Right lobe of liver (tissue), 6 donors: ENCODE measurements around the gene C19orf47. TPM values are rescaled to one million over a fixed set of nuclear protein-coding genes. Genes with fewer than 3 reads are reported as not detected.

Source experiments
- ATAC-seq, 4 donors: fragments of 200-7000 bp; cut with Tn5 transposase; one replicate each; pipeline ENCODE4 v1.9.1; 2020; ENCODE audit warnings: mild to moderate bottlenecking in 4 of 4, moderate library complexity in 4 of 4
- DNase-seq, 3 donors: peaks; one replicate each; pipeline ENCODE4 v3.0.0-alpha.2; 2020
- H3K27ac ChIP-seq, 3 donors: fragments of 200-600 bp; one replicate each; pipeline ENCODE4 v1.8.0; 2022
- H3K27me3 ChIP-seq, 2 donors: fragments of 200-600 bp; one replicate each; pipeline ENCODE4 v1.8.0; 2022
- H3K36me3 ChIP-seq, 4 donors: fragments of 200-600 bp; sonication (generic) in 1 of 4; one replicate each; pipeline versions ENCODE4 v1.5.1 to v1.8.0; 2017 to 2022; ENCODE audit warnings: control low read depth in 1 of 4
- H3K4me1 ChIP-seq, 4 donors: fragments of 200-600 bp; sonication (generic) in 1 of 4; one replicate each; pipeline versions ENCODE4 v1.5.1 to v1.8.0; 2017 to 2022; ENCODE audit warnings: control low read depth in 1 of 4
- H3K4me3 ChIP-seq, 3 donors: fragments of 200-600 bp; one replicate each; pipeline ENCODE4 v1.8.0; 2022
- H3K9me3 ChIP-seq, 4 donors: fragments of 200-600 bp; sonication (generic) in 1 of 4; one replicate each; pipeline versions ENCODE4 v1.5.1 to v1.8.0; 2017 to 2022; ENCODE audit warnings: control low read depth in 1 of 4
- POLR2A ChIP-seq: fragments of 450-650 bp; IDR thresholded peaks from one replicate; pipeline ENCODE4 v1.6.1; 2017; ENCODE audit warnings: antibody characterized with exemption, mild to moderate bottlenecking
- WGBS: methylation state at CpG from one replicate; pipeline ENCODE4 v1.1.6; 2018; ENCODE audit warnings: low coverage, low lambda C conversion rate; ENCODE audit not compliant: insufficient coverage; ENCODE audit errors: missing lambda C conversion rate; 5-methylcytosine and 5-hydroxymethylcytosine counted together
- intact Hi-C, 2 donors: fragments of 100-400 bp; cut with DNase I; formaldehyde crosslinking; loops; one replicate each; pipeline versions ENCODE4 v1.11.2 to v1.14.1; 2022
- total RNA-seq, 6 experiments: library from RNA; depleted of rRNA in 2 of 6; stranded (reverse); fragments of >200 nt in 2 of 6; fragmentation: NEBNext Ultra II Directional in 3 of 6; extraction: Animal tissue kit (Norgen Biotek cat#: 25700) in 3 of 6; gene quantifications; one replicate each; pipeline versions ENCODE4 v1.1.0 to v1.2.4, GENCODE V29; 2016 to 2023
- TF ChIP-seq, protein P1 (sequence below), 4 donors: fragments of 200-600 bp in 3 of 4; fragments of 450-650 bp in 1 of 4; IDR thresholded peaks; one replicate each; pipeline versions ENCODE4 v1.5.1 to v1.8.0; 2016 to 2022; ENCODE audit warnings: antibody characterized with exemption in 4 of 4, mild to moderate bottlenecking in 2 of 4
- donor health status: DM: no; HTN: yes; CAD: no.
- donor health status: DM: no; HTN: no; CAD: no.
- donor health status: DM: no; HTN: no; CAD: no.
- donor health status: DM: no; HTN: yes; CAD: no.
- donor health status: DM: no; HTN: yes; CAD: no.

Gene C19orf47
- total RNA-seq, 6 experiments from 2014 or later = 4.8 to 8.1 (median 5.5) TPM

DNA sequence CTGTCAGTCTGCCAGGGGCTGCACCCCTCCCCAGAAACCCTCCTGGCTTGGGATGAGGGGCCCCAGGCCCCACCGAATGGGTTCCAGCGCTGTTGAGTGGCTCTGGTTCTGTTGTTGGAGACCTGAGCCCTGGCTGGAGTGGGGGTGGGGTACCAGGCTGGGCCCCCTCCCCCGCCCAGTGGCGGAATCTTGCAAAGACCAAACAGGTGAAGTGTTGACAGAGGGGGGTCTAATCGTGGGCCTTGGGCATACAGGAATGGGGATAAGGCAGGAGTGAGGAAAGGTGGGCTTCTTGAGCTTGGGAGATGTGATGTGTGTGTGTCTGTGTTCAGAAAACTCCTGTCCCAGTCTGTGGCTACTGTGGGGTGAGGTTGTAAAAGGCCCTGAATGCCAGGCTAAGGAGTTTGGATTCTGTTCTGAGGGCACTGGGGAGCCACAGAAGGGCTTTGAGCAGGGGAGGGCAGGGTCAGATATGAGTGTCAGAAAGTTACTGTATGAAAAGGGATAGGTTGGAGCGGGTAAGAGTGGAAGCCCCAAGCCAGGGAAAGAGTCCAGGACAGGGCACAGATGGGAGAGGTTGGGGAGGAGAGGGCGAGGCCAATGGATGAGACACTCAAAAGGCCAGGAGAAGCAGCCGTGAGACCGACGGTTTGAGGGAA is 42.0 kb upstream of the C19orf47 start, which contains the start of gene HIPK4:
HIPK4 (minus strand) TSS at position 98 of the 659 bp plus-strand sequence. CDS start 279 bp downstream, outside the sequence.
- TF ChIP-seq POLR2A = no peak
- TF ChIP-seq, protein P1, sequence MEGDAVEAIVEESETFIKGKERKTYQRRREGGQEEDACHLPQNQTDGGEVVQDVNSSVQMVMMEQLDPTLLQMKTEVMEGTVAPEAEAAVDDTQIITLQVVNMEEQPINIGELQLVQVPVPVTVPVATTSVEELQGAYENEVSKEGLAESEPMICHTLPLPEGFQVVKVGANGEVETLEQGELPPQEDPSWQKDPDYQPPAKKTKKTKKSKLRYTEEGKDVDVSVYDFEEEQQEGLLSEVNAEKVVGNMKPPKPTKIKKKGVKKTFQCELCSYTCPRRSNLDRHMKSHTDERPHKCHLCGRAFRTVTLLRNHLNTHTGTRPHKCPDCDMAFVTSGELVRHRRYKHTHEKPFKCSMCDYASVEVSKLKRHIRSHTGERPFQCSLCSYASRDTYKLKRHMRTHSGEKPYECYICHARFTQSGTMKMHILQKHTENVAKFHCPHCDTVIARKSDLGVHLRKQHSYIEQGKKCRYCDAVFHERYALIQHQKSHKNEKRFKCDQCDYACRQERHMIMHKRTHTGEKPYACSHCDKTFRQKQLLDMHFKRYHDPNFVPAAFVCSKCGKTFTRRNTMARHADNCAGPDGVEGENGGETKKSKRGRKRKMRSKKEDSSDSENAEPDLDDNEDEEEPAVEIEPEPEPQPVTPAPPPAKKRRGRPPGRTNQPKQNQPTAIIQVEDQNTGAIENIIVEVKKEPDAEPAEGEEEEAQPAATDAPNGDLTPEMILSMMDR (IDR thresholded peaks at IDR 0.05) = no peak
- 81% methylated on average over 9 of the region's 10 CpGs for WGBS
- H3K4me1 ChIP-seq = no peaks in the 10 kb centered on the region
- H3K9me3 ChIP-seq = no peaks in the 10 kb centered on the region
- H3K27ac ChIP-seq = no peak within 1 kb of the TSS
- H3K27me3 ChIP-seq = no peaks in the 10 kb centered on the region
- no peak for ATAC-seq
- no peak for DNase-seq
- no peak within 1 kb of the TSS for H3K4me3 ChIP-seq
- H3K36me3 ChIP-seq = no peaks in the 10 kb centered on the region
- intact Hi-C loops = no loop called here

DNA sequence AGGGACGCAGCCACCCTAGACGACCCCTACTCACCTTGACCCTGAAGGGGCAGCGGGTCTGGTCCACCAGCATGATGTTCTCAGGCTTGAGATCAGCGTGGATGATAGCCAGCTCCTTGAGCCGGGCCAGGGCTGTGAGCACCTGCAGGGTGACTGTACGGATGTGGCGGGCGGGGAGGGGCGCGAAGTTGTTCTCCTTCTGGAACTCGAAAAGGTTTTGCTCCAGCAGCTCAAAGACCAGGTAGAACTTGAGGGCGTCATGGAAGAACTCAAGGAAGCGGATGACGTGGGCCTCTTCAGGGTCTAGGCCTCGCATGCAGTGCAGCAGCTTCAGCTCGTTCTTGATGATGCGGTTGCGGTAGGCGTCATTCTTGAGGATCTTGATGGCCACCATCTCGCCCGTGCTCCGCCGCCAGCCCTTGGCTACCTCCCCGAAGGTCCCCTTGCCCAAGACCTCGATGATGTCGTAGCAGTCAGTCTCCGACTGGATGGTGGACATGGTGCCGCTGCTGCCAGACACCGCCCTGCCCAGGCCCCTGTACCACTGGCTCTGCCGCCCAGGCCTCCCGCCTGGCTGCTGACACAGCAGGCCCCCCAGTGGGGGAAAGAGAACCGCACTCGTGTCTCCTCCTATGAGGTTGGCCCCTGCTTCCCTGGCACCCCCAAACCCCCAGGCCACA is 41.3 kb upstream of the C19orf47 start:
- Histone ChIP-seq H3K4me1 (no peaks in the 10 kb centered on the region), H3K4me3 (no peak overlapping the region), H3K27me3 (no peaks in the 10 kb centered on the region), H3K9me3 (no peaks in the 10 kb centered on the region), H3K36me3 (no peaks in the 10 kb centered on the region), H3K27ac (no peak overlapping the region)
- 84% methylated on average over 6 of the region's 33 CpGs for WGBS
- ATAC-seq = no peak
- TF ChIP-seq, protein P1 (IDR thresholded peaks at IDR 0.05) = no peak
- TF ChIP-seq POLR2A = no peak
- DNase-seq = no peak
- intact Hi-C loops = no loop called here

DNA sequence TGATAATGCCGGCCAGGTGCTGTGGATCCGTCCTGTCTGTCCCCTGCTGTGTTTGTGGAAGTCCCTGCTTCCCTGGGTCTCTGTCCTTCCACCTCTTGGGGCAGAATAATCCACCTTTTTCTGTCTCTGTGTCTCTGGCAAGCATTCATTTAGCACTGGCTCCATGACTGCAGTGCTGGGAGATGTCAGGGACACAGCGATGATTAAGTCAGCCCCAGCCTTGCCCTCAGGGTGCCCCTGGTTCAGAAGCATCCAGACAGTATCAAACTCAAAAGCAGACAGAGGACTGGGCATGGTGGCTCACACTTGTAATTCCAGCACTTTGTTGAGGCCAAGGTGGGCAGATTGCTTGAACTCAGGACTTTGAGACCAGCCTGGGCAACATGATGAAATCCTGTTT is 40.3 kb upstream of the C19orf47 start:
- TF ChIP-seq POLR2A = no peak
- TF ChIP-seq, protein P1 (IDR thresholded peaks at IDR 0.05) = no peak

DNA sequence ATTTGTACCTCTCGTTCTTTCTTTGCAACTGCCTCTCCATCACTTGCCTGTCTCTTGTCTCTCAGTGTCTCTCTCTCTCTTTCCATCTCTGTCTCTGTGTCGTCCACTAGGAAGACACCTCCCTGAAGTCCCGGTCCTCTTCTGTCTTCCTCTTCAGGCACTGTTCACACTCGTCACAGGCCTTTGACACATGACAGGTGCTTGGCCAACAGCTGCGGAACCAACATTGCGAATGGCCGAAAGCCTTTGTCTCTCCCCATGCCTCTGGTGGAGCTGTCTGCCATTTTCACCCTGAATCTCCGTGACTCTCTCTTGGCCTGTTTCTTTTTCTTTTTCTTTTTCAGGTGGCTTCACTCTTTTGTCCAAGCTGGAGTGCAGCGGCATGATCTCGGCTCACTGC is 39.0 kb upstream of the C19orf47 start:
- no peak for TF ChIP-seq POLR2A
- TF ChIP-seq, protein P1 (IDR thresholded peaks at IDR 0.05) = no peak
- intact Hi-C loops = no loop called here
- no peak overlapping the region for H3K27ac ChIP-seq
- H3K27me3 ChIP-seq = no peaks in the 10 kb centered on the region
- ATAC-seq (no peak), DNase-seq (no peak)
- no peaks in the 10 kb centered on the region for H3K9me3 ChIP-seq
- 88% methylated on average over 7 of the region's 10 CpGs for WGBS
- H3K4me1 ChIP-seq = no peaks in the 10 kb centered on the region
- H3K4me3 ChIP-seq = no peak overlapping the region
- no peaks in the 10 kb centered on the region for H3K36me3 ChIP-seq

More for the DNA sequence above, 40.3 kb upstream of the C19orf47 start:
- Histone ChIP-seq H3K4me3 (no peak overlapping the region), H3K4me1 (no peaks in the 10 kb centered on the region), H3K27ac (no peak overlapping the region), H3K9me3 (no peaks in the 10 kb centered on the region), H3K36me3 (no peaks in the 10 kb centered on the region), H3K27me3 (no peaks in the 10 kb centered on the region)
- no peak for ATAC-seq
- 85% methylated on average over 2 of the region's 3 CpGs for WGBS
- DNase-seq = no peak
- intact Hi-C loops = no loop called here
